T1000 (cell line): Measurements from ENCODE around the gene BBS4.
"Not testable (repeated sequence)": the region's sequence is repeated elsewhere in the genome, so short reads cannot be mapped to it uniquely, and the experiment has no call there.

Experiments
- DNase-seq: peaks from one replicate; lab custom pipeline; 2025; ENCODE audit warnings: mixed read lengths; lab: John Stamatoyannopoulos, UW

BBS4 gene, protein sequence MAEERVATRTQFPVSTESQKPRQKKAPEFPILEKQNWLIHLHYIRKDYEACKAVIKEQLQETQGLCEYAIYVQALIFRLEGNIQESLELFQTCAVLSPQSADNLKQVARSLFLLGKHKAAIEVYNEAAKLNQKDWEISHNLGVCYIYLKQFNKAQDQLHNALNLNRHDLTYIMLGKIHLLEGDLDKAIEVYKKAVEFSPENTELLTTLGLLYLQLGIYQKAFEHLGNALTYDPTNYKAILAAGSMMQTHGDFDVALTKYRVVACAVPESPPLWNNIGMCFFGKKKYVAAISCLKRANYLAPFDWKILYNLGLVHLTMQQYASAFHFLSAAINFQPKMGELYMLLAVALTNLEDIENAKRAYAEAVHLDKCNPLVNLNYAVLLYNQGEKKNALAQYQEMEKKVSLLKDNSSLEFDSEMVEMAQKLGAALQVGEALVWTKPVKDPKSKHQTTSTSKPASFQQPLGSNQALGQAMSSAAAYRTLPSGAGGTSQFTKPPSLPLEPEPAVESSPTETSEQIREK

DNA sequence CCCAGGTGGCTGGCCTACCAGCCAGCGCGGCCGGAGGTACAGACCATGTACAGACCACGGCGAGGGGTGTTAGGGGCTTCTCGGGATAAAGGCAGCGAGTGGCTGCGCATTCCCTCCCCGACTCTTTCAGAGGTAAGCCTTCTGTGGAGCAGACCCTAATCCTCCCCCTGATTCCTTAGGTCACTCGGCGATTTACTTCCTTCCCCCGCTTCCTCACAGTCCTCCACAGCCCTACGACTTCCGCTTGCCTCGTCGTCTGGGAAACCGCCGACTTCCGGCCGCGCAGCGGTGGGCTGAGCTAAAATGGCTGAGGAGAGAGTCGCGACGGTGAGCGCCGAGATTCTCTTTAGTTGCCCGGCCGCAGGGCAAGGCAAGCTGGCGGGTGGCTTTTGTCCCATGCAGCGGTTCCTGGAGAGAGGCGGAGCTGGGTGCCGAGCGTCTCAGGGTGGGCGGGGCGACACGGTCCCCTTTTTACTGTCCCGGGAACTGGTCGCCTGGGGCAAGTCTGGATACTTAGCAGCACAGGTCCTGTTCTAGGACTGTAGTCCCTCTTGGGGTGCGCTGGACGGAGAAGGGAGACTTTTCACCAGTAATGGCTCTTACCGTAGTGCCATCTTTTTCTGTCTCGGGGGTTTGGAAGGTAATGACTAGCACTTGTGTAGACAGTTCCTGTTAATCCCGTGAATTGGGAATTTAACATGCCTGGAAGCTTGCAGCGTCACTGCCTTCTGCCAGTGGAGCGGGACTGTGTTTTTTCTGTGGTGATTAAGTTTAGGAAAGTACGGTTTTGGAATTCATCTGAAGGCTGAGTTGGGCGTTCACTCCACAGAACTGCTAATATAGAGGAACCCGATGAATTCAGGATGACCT is at the start of gene BBS4, which contains the start of gene HIGD2B:
TSS of gene BBS4 (plus strand) at position 283 of the 870 bp plus-strand sequence. CDS start at position 304, 21 bp downstream.
TSS of gene HIGD2B (minus strand) at position 258 of the 870 bp plus-strand sequence. CDS start 9,808 bp downstream, outside the sequence.
- no peak for DNase-seq

DNA sequence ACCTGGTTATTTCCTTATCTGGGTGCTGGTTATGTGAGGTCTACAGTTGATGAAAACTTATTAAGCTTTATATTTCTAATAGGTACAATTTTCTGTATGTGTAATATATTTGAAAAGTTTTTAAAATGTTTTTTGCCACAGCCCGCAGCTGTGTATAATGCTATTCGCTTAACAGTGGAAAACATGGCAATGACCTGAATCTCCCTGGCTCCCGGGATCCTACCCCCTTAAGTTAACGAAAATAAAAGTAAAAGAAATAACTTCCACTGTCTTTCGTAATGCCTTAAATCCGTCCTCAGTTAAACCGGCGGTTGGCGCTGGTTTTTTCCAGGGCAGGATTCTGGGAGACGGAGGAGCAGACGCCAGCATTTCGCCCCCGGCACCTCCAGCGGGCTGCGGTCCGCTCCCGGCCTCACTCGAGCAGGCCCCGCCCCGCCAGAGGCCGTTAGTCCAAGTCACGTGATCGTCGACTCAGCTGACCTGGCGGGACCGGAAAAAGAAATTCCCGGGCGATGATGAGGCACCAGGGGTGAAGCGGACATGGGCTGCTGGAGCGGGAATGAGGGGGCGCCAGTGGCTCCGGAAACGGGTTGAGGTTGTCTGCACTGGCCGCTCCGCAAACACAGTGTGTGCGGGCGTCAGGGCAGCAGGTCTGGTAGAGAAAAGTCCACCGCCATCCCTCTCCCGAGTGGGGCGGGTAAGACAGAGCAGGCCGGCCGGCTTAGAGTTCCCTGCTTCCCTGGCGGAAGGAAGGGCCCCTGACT is 49.3 kb upstream of the BBS4 start:
- not testable (repeated sequence) for DNase-seq

DNA sequence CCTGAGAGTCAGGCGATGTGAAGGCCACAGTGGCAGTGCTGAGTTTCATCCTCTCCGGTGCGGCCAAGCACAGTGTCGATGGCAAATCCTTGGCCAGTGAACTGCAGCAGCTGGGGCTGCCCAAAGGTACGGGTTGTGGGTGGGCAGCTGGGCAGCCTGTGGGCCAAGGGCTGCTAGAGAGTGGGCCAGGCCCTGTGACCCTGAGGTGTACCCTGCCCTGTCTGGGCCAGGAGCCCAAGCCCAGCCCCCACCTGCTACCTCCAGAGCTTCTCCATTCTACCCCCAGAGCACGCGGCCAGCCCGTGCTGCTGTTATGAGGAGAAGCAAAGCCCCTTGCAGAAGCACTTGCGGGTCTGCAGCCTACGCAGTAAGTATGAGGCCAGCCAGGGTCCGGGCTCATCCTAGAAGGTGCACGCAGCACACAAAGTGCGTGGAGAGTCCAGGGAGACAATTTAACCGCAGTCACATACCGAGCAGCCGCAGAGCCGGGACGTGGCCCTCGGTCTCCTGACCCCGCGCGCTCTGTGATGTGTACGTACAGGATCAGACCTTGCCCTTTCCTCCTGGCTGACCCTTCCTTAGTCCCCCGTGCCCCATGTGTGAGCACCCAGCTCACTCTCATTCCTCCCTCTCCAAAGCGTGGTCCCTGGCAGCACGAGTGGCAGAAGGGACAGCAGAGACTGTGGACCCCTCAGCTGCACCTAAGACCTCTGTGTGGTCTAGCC is 46.1 kb upstream of the BBS4 start:
- not testable (repeated sequence) for DNase-seq

DNA sequence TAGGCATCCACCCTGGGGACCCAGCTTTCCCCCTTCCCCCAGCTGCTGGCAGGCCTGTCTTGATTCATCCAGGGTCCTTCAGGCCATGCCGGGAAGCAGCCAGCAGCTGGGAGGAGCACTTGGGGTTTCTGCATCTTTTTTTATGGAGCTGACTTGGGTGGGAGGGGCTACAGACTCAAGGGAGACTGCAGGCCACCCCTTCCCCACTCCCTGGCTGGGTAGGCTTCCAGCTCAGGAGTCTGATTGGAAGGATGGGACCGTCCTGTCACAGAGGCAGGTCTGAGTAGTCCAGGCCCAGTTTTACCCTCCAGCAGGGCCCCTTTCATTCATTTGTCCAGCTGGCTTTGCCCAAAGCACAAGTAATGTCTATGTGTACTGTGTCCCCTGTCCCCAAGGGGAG is 43.7 kb upstream of the BBS4 start:
- not testable (repeated sequence) for DNase-seq

DNA sequence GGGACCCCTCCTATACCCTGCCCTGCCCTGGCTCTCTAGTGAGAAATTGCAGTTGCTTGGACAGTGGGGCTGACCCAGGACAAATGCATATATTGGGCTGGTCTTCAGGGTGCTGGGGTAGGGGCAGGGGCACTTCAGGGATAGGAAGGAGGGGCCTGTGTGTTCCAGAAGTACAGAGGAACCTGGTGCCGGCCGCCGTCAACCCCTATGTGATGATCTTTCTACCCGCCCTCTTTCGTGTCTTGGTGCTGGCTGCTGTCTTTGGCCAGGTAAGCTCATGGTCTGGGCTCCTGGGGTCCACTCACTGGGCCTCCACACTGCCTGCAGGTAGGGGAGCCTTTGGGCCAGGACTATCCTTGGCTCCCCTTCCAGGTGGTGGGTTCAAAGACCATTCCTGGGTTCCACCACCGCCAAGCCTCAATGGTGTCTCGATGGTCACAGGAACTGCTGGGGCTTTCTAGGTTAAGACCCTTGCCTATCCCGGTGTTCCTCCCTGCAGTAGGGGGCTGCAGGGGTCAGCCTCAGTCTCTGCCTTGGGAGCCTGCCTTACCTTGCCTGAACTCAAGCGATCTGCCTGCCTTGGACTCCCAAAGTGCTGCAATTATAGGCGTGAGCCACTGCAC is 37.3 kb upstream of the BBS4 start:
- DNase-seq, result not testable (repeated sequence)

DNA sequence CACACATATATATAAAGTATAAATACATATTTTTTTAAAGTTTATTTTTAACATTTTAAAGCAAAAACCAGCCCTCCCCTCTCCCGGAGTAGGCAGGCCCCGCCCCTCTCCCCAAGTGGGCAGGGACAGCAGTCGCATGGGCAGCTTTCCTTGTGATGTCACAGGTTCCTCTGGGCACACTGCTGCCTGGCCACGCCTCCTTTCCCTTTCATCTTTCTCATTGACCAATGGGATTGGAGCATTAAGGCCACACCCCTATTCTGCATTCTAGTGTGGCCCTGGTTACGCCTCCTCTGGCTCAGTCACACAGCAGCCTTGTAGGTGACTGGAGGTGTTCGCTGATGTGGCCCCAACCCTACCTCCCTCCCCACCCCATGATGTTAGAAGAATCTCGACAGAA is 31.6 kb upstream of the BBS4 start, which contains the start of gene GOLGA6B:
TSS of gene GOLGA6B (plus strand) at position 301 of the 400 bp plus-strand sequence. CDS start at position 342, 41 bp downstream.
- DNase-seq, result not testable (repeated sequence)

DNA sequence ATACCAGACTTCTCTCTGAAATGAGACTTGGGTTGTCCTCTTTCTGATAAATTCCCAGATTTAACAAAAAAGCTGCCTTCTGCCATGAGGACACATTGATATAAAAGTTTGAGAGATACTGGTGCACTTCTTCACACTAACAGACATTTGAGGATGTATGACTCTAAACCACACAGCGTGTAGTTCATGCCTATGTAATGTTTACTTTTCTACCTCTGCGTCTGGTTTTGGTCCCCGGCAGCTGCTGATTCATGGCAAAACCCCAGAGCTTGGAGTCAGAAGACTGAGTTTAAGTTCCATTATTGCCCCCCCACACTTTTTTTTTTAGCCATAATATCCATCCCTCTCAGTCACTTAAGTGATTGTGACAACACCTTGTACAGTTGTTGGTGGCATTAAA is 30.0 kb upstream of the BBS4 start:
- not testable (repeated sequence) for DNase-seq

DNA sequence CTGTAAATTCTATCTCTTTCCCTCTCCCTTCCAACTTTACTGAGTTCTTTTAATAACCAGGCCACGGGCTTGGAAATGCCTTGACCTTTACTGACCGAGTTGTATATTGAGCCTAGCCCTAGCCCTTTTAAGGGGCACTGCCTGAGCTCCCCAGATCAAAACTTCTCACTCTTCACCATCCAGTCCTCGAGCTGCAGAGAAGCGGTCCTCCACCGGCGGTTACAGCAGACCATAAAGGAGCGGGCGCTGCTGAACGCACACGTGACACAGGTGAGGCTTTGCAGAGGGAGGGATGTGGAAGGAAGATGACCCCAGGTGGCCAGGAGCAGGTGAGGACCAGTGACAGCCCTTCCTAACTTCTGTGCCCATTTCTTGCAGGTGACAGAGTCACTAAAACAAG is 24.9 kb upstream of the BBS4 start:
- not testable (repeated sequence) for DNase-seq

DNA sequence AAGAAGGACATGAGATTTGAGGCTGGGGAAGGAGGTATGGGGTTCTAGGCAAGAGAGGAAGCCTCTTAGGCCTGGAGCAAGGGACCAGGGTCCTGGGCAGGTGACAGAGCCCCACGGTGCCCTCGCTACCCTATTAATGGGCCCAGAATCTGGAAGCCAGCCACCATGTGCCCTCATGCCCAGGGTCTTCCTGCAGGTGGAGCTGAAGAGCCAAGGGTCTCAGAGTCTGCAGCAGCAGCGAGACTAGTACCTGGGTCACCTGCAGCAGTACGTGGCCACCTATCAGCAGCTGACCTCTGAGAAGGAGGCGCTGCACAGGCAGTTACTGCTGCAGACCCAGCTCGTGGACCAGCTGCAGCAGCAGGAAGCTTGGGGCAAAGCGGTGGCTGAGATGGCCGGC is 22.1 kb upstream of the BBS4 start:
- DNase-seq, result not testable (repeated sequence)

DNA sequence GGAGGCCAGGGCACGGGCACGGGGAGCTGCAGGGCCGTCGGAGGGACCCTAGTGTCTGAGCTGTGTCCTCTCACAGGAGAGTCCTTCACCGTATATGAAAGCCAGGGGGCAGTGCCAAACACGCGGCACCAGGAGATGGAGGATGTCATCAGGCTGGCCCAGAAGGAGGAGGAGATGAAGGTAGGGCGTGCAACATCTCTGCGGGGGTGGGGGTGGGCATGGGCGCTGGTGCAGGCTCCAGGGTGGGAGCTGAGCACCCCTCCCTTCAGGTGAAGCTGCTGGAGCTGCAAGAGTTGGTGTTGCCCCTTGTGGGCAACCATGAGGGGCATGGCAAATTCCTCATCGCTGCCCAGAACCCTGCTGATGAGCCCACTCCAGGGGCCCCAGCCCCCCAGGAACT is 20.3 kb upstream of the BBS4 start:
- not testable (repeated sequence) for DNase-seq

DNA sequence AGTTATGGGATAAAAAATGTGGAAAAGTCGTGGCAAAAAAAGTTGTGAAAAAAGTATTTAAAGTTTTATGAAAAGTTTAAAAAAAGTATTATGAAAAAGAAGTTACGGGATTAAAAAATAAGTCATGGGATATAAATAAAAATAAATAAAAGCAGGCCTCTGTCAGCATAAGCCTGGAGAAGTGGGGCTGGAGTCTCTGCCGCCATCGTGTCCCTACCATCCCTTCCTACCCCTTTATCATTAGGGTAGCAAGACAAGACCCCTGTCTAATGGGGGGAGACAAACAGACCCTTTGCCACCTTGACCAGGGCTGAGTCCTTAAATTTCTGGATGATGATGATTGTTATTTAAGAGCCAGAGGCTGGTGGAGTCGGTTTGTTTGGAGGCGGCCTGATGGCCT is 16.2 kb upstream of the BBS4 start:
- not testable (repeated sequence) for DNase-seq

DNA sequence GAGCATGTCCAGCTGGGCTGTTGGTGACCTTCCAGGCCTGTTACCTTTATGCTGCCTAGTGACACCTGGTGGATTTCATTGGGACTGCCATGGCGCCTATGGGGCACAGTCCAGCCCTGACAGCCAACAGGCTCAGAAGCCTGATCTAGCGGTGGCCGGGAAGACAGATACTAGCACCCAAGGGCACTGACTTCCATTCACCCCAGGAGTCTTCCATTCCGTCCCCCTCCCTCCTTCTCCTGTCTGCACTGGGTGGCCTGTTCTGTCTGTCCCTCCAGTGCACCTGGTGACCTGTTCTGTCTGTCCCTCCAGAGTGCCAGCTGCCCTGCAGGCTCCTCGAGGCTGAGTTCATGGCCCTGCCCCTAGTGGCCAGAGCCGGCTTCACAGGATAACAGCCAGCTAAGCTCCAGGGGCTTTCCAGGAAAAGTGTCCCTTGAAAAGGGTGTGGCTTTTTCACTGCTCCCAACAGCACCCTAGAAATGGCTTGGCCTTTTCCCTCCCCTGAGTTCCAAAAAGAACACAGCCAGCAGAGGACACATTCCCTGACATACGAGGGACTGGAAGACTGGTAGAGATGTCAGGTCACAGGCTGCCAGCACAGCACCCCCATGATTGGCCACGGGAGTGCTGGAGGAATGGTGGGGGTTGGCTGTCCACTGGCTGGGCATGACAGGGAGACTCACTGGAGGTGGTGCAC is 15.2 kb upstream of the BBS4 start:
- not testable (repeated sequence) for DNase-seq

DNA sequence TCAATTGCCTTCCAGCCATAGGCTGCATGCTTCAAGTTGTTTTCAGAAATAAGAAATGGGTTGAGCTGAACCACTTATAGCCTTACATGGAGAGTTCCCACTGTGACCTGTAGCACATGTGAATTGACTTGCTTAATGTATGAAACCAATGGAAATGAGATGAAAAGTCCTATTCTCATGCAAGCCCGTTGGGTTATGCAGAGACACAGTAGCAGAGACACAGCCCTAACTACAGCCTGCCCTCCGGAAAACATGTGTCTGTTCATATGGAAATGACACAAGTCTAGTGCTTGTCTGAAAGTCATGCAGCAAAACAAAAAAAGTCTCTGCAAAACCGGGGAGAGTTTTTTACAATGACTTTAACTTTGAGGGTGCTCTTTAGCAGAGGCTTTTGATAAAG is 14.5 kb upstream of the BBS4 start:
- no peak for DNase-seq

DNA sequence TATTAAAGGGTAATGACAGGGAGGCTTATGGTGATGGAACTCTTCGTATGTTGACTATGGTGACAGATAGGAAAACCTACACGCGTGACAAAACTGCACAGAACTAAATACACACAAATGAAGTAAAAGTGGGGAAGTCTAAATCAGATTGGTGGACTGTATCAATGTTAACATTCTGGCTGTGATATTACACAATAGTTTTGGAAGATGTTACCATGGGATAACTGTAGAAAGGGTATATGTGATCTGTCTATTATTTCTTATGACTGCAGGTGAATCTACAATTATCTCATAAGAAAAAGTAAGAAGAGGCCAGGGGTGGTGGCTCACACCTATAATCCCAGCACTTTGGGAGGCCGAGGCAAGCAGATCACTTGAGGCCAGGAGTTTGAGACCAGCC is 9.2 kb upstream of the BBS4 start:
- no peak for DNase-seq

DNA sequence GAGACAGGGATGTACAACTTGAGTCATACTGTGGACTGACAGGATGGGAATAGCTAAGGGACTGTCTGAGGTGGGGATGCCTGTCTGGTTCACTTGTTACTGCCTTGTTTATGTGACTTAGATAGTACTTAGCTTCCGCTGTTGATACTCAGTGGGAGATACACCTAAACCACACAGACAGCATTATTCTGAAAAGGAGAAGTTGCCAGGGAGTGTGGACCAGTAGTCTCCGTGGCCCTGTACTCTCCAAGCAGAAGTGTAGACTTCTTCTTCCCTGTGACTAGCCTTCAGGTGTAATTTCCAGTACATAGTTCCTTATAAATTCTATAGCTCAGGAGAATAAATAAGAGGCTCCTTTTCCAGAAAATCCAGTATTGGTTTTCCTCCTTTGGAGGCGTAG is 5.1 kb upstream of the BBS4 start:
- no peak for DNase-seq

DNA sequence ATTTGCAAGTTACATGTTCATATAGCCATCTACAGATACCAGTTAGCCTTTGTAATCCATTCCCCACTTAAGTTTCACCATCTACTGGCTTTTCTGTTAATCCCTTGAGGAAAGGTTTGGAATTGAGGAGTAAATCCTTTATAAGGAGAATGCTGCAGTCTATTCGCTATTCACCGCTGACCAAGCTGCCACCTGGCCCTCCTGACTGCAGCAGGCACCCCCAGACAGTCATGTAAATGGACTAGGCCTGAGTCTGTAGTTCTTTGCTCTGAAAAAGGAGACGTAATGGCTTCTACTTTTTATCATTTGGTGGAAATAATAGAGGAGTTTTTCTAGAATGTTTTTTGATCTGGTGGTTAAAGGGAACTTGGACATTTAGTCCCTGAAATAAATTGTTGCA is 3.2 kb upstream of the BBS4 start:
- no peak for DNase-seq

DNA sequence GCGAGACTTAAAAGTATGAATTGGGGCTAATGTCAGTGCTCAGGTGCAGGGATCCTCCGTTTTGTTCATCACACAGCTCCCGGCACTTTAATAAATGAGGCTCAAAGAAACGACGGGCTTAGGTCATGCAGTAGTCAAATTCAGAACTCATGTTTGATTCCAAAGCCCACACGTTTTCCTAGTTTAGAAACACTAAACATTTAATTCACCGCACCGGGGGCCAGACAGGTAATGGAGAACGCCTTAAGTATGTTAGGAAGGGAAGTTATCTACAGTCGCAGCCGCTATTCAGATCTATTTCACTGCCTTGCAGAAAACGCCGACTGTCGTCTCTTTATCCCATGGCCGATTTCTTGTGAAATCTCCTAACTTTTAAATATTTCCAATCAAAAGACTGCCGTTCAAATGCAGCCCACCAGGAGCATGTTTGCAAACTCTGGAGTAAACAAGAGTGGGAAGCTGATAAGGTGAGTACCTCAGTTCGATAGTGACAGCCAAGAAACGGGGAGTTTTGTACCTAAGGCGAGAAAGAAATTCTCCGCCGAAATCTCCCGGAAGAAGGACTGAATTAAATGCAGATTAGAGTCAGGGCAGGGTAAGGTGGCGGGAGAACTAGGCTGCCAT is 594 bp upstream of the BBS4 start:
- no peak for DNase-seq

DNA sequence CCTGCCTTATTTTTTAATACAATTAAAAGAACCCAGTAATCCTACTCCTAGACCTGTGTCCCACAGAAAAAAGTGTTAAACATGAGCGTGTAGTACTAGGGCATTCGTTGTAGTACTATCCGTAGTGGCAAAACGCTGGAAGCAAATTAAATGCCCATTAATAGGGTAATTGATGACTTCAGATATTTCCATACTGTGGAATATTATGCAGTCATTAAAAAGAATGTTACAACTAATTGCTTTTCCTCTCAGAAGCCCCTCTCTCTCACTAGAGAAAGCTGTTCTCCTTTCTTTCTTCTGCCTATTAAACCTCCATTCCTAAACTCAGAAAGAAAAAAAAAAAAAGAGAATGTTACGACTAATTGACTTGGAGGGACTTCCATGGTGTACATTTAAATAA is 2.7 kb downstream of the BBS4 start:
- DNase-seq, result no peak

DNA sequence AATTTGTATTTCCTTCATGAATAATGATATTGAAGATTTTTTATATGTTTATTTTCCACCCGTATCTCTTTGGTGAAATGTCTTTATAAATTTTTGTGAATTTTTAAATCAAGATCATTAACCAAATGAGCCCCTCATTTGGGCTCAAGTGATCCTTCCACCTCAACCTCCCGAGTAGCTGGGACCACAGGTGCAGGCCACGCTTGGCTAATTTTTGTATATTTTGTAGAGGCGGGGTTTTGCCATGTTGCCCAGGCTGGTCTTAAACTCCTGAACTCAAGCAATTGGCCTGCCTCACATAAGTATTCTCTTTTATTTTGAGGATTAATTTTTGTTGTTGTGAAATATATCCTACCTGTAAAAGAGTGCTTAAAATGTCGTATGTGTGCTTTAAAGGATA is 4.9 kb downstream of the BBS4 start:
- DNase-seq, result no peak
